BLaER1 treated with 17β-estradiol and CSF1 and Interleukin-3, amounts not matched to agents 10 nM and 100 nM (cell line): Measurements from ENCODE around the gene ECE1.

Experiments used
- H3K27ac ChIP-seq, 11 experiments: shearing (Covaris generic); formaldehyde crosslinking; 2 replicates each; pipeline ENCODE4 v1.8.1; 2022
- H3K27me3 ChIP-seq, 11 experiments: shearing (Covaris generic); formaldehyde crosslinking; 2 replicates each; pipeline ENCODE4 v1.8.1; 2022
- H3K36me3 ChIP-seq, 11 experiments: shearing (Covaris generic); formaldehyde crosslinking; 2 replicates each; pipeline ENCODE4 v1.8.1; 2022
- H3K4me1 ChIP-seq, 10 experiments: shearing (Covaris generic); formaldehyde crosslinking; 2 replicates each; pipeline ENCODE4 v1.8.1; 2022
- H3K4me2 ChIP-seq, 11 experiments: shearing (Covaris generic); formaldehyde crosslinking; 2 replicates each; pipeline ENCODE4 v1.8.1; 2022
- H3K4me3 ChIP-seq, 10 experiments: shearing (Covaris generic); formaldehyde crosslinking; 2 replicates each; pipeline ENCODE4 v1.8.1; 2022
- H3K9ac ChIP-seq, 11 experiments: shearing (Covaris generic); formaldehyde crosslinking; 2 replicates each; pipeline ENCODE4 v1.8.1; 2022
- H3K9me3 ChIP-seq, 11 experiments: shearing (Covaris generic); formaldehyde crosslinking; replicated peaks in 1 of 11; 2 replicates each; pipeline ENCODE4 v1.8.1; 2022
- H4K20me1 ChIP-seq, 11 experiments: shearing (Covaris generic); formaldehyde crosslinking; 2 replicates each; pipeline ENCODE4 v1.8.1; 2022
- Cebpa-rat ChIP-seq, 11 experiments: shearing (Covaris generic); IDR thresholded peaks; 2 replicates each; pipeline ENCODE4 v1.8.1; 2022

The ECE1 gene

GRCh38 chr1:21269461-21270085 is 20.7 kb downstream of the ECE1 start:
- Histone ChIP-seq H3K4me1 (peaks cover 0 to 11% (median 0%) of the 10 kb centered on the region in 10 experiments; a peak in 1 of 20 replicates), H3K4me3 (no peak overlapping the region), H3K9ac (no peak overlapping the region), H3K27me3 (no peaks in the 10 kb centered on the region), H3K27ac (no peak overlapping the region), H3K4me2 (no peak overlapping the region), H3K9me3 (peaks cover 7 to 21% (median 16%) of the 10 kb centered on the region in 11 experiments; a peak in 19 of 22 replicates), H3K36me3 (peaks cover 17 to 65% (median 43%) of the 10 kb centered on the region in 11 experiments; a peak in 20 of 22 replicates), H4K20me1 (0 out of 22 replicates have a peak, but pooled peaks cover 0 to 8% (median 0%) of the 10 kb centered on the region in 11 experiments)
- TF ChIP-seq Cebpa-rat (IDR thresholded peaks at IDR 0.05) = no peak

GRCh38 chr1:21268281-21269239 is 21.7 kb downstream of the ECE1 start:
- Histone ChIP-seq H3K9me3 (peaks cover 7 to 21% (median 16%) of the 10 kb centered on the region in 11 experiments; a peak in 19 of 22 replicates), H3K36me3 (peaks cover 17 to 65% (median 43%) of the 10 kb centered on the region in 11 experiments; a peak in 20 of 22 replicates), H3K27me3 (no peaks in the 10 kb centered on the region), H3K4me2 (no peak overlapping the region), H3K4me3 (no peak overlapping the region), H3K27ac (no peak overlapping the region), H3K4me1 (peaks cover 4 to 18% (median 7%) of the 10 kb centered on the region in 10 experiments; a peak in 18 of 20 replicates), H4K20me1 (0 out of 22 replicates have a peak, but pooled peaks cover 0 to 8% (median 0%) of the 10 kb centered on the region in 11 experiments), H3K9ac (no peak overlapping the region)
- TF ChIP-seq Cebpa-rat (IDR thresholded peaks at IDR 0.05) = no peak

- peaks cover 13 to 29% (median 18%) of the 10 kb centered on the region in 10 experiments for H3K4me1 ChIP-seq
- H3K36me3 ChIP-seq = peaks cover 11 to 59% (median 38%) of the 10 kb centered on the region in 11 experiments; a peak in 20 of 22 replicates
- no peak overlapping the region for H3K27ac ChIP-seq
- H3K9ac ChIP-seq = no peak overlapping the region
- peaks cover 7 to 21% (median 16%) of the 10 kb centered on the region in 11 experiments; a peak in 19 of 22 replicates for H3K9me3 ChIP-seq
- H4K20me1 ChIP-seq = 0 out of 22 replicates have a peak, but pooled peaks cover 0 to 8% (median 0%) of the 10 kb centered on the region in 11 experiments
- no peak for TF ChIP-seq Cebpa-rat (IDR thresholded peaks at IDR 0.05)
- H3K4me2 ChIP-seq = no peak overlapping the region
- no peak overlapping the region for H3K4me3 ChIP-seq
- H3K27me3 ChIP-seq = no peaks in the 10 kb centered on the region
These were observed 22.8 kb downstream of the ECE1 start for GRCh38 chr1:21267191-21268077.

- Histone ChIP-seq H3K36me3 (peaks cover 11 to 48% (median 34%) of the 10 kb centered on the region in 11 experiments; a peak in 20 of 22 replicates), H3K4me2 (no peak overlapping the region), H3K9ac (no peak overlapping the region), H3K27me3 (no peaks in the 10 kb centered on the region), H3K9me3 (peaks cover 7 to 21% (median 16%) of the 10 kb centered on the region in 11 experiments; a peak in 19 of 22 replicates), H4K20me1 (0 out of 22 replicates have a peak, but pooled peaks cover 0 to 8% (median 0%) of the 10 kb centered on the region in 11 experiments), H3K4me1 (peaks cover 25 to 41% (median 30%) of the 10 kb centered on the region in 10 experiments), H3K4me3 (no peak overlapping the region), H3K27ac (0 out of 22 replicates have a peak overlapping the region, but pooled peaks of 1 of the 11 experiments have one; percentile 10)
- TF ChIP-seq Cebpa-rat (IDR thresholded peaks at IDR 0.05) = no peak
These were observed 24.0 kb downstream of the ECE1 start for GRCh38 chr1:21266119-21266774.

- Histone ChIP-seq H3K4me1 (peaks cover 31 to 47% (median 36%) of the 10 kb centered on the region in 10 experiments), H3K36me3 (peaks cover 11 to 43% (median 30%) of the 10 kb centered on the region in 11 experiments; a peak in 20 of 22 replicates), H3K4me2 (peak overlapping the region in 1 of 11 experiments; percentile 12; a peak in 1 of 22 replicates), H4K20me1 (0 out of 22 replicates have a peak, but pooled peaks cover 0 to 8% (median 0%) of the 10 kb centered on the region in 11 experiments), H3K9me3 (peaks cover 7 to 21% (median 16%) of the 10 kb centered on the region in 11 experiments; a peak in 19 of 22 replicates), H3K27ac (peak overlapping the region in 1 of 11 experiments; percentile 10; a peak in 1 of 22 replicates), H3K9ac (no peak overlapping the region), H3K27me3 (peaks cover 0 to 5% (median 0%) of the 10 kb centered on the region in 11 experiments; a peak in 3 of 22 replicates), H3K4me3 (no peak overlapping the region)
- no peak for TF ChIP-seq Cebpa-rat (IDR thresholded peaks at IDR 0.05)
These were observed 24.6 kb downstream of the ECE1 start for GRCh38 chr1:21265644-21266043.

GRCh38 chr1:21264898-21265297 is 25.4 kb downstream of the ECE1 start:
- Histone ChIP-seq H3K4me1 (peaks cover 36 to 53% (median 43%) of the 10 kb centered on the region in 10 experiments), H3K27me3 (peaks cover 0 to 11% (median 0%) of the 10 kb centered on the region in 11 experiments; a peak in 4 of 22 replicates), H3K36me3 (peaks cover 11 to 35% (median 25%) of the 10 kb centered on the region in 11 experiments; a peak in 20 of 22 replicates), H3K4me2 (no peak overlapping the region), H3K9ac (no peak overlapping the region), H3K27ac (no peak overlapping the region), H3K9me3 (peaks cover 7 to 21% (median 16%) of the 10 kb centered on the region in 11 experiments; a peak in 19 of 22 replicates), H4K20me1 (0 out of 22 replicates have a peak, but pooled peaks cover 0 to 8% (median 0%) of the 10 kb centered on the region in 11 experiments), H3K4me3 (no peak overlapping the region)
- no peak for TF ChIP-seq Cebpa-rat (IDR thresholded peaks at IDR 0.05)

GRCh38 chr1:21263653-21264225 is 26.5 kb downstream of the ECE1 start:
- TF ChIP-seq Cebpa-rat (IDR thresholded peaks at IDR 0.05) = no peak
- H3K4me2 ChIP-seq = peak overlapping the region; percentile 22 to 98 (median 91); a peak in 19 of 22 replicates
- peaks cover 0 to 11% (median 0%) of the 10 kb centered on the region in 11 experiments; a peak in 4 of 22 replicates for H3K27me3 ChIP-seq

More at GRCh38 chr1:21263653-21264225, 26.5 kb downstream of the ECE1 start:
- Histone ChIP-seq H3K4me1 (peaks cover 36 to 53% (median 43%) of the 10 kb centered on the region in 10 experiments), H3K4me3 (no peak overlapping the region), H3K9ac (peak overlapping the region in 1 of 11 experiments; percentile 17; a peak in 1 of 22 replicates), H3K9me3 (peaks cover 7 to 21% (median 16%) of the 10 kb centered on the region in 11 experiments; a peak in 19 of 22 replicates), H3K36me3 (peaks cover 11 to 24% (median 17%) of the 10 kb centered on the region in 11 experiments; a peak in 20 of 22 replicates), H3K27ac (0 out of 22 replicates have a peak overlapping the region, but pooled peaks of 1 of the 11 experiments have one; percentile 84), H4K20me1 (0 out of 22 replicates have a peak, but pooled peaks cover 0 to 5% (median 0%) of the 10 kb centered on the region in 11 experiments)
